ENCODE data around the gene TPK1. TPM values are rescaled to one million over a fixed set of nuclear protein-coding genes. Genes with fewer than 3 reads are reported as not detected.

TPK1 gene
- total and polyA plus RNA-seq, 2 of the 8 experiments (the other 6 are each of a cell fraction or from before 2014, with no cell fraction given): 1.9 to 2.7 TPM

- TF ChIP-seq E2F6 (IDR thresholded peaks at IDR 0.05) (peak; percentile 40), TAF1 (IDR thresholded peaks at IDR 0.05; ENCODE audit: low read depth, low read length) (peak; percentile 86), PHF8 (conservative IDR thresholded peaks at IDR 0.05; ENCODE audit: low read depth, low read length) (peak; percentile 76), FOSL1 (IDR thresholded peaks at IDR 0.05; ENCODE audit: insufficient read depth, low read depth, low read length) (peak; percentile 74; the same call in 1 of the 2 replicates), MAX (IDR thresholded peaks at IDR 0.05) (peak; percentile 88), TCF12 (IDR thresholded peaks at IDR 0.05; ENCODE audit: low read depth, low read length) (0 out of 2 replicates have a peak, but pooled peaks have one; percentile 63), ASH2L (IDR thresholded peaks at IDR 0.05; ENCODE audit: low read length) (peak; percentile 77), EP300 (IDR thresholded peaks at IDR 0.05; ENCODE audit: borderline replicate concordance in 1 of 2, low read depth in 2 of 2, low read length in 2 of 2) (peak in 1 of 2 experiments; percentile 53; a peak in 1 of 3 replicates), ATF2 (IDR thresholded peaks at IDR 0.05; ENCODE audit: low read length) (no peak), SP4 (IDR thresholded peaks at IDR 0.05; ENCODE audit: low read length) (no peak), SUZ12 (IDR thresholded peaks at IDR 0.05; ENCODE audit: low read length) (0 out of 2 replicates have a peak, but pooled peaks have one; percentile 29), RFX5 (IDR thresholded peaks at IDR 0.05; ENCODE audit: borderline replicate concordance, low read depth, low read length) (no peak), CHD2 (IDR thresholded peaks at IDR 0.05; ENCODE audit: low read length) (peak; percentile 48; the same call in 1 of the 2 replicates), EGR1 (IDR thresholded peaks at IDR 0.05; ENCODE audit: borderline replicate concordance, low read depth, low read length) (peak; percentile 32; the same call in 1 of the 2 replicates), CTBP2 (IDR thresholded peaks at IDR 0.05; ENCODE audit: borderline replicate concordance, insufficient read depth, insufficient read length, low read length) (no peak), KDM5A (IDR thresholded peaks at IDR 0.05; ENCODE audit: low read length) (no peak), KDM4A (IDR thresholded peaks at IDR 0.05; ENCODE audit: low read depth, low read length, severe bottlenecking) (peak; percentile 81), SP1 (IDR thresholded peaks at IDR 0.05; ENCODE audit: low read depth, low read length) (no peak), TAF7 (optimal IDR thresholded peaks at IDR 0.05; ENCODE audit: borderline replicate concordance, low read depth, low read length) (peak; percentile 72)
Measured at GRCh38 chr7:144835652-144836544, at the start of gene TPK1 (continued).

Data from H1 (cell line).